HCT116 (cell line): ENCODE data around the gene HUNK. TPM values are rescaled to one million over a fixed set of nuclear protein-coding genes. Genes with fewer than 3 reads are reported as not detected.
A peak's percentile ranks its signal among the peaks of the same experiment; 100 is the strongest.

Experiments used
- ATAC-seq: fragments of 200-7000 bp; cut with Tn5 transposase; 2 replicates; pipeline ENCODE4 v1.9.1; 2020; ENCODE audit warnings: mild to moderate bottlenecking, moderate library complexity
- BruUV-seq: library from RNA; stranded (reverse); fragments of 400-500 nt; replicated peaks from 2 replicates; lab custom pipeline; 2021; lab: Mats Ljungman, UMichigan
- CTCF ChIA-PET: fragments of 300-600 bp; sonication (Branson Sonifier 250); formaldehyde crosslinking; loops from one replicate; lab custom pipeline; 2021; ENCODE audit warnings: antibody characterized with exemption; lab: Charles Lee
- POLR2A ChIA-PET: fragments of 300-600, 350-600 bp; sonication (Branson Sonifier 250); formaldehyde crosslinking; loops from one replicate; lab custom pipeline; 2021; ENCODE audit warnings: antibody characterized with exemption; lab: Charles Lee
- RAD21 ChIA-PET, 2 experiments: fragments of 300-600 bp; sonication (Branson Sonifier 250); formaldehyde crosslinking; loops; one replicate each; lab custom pipeline; 2023; ENCODE audit warnings: low total read pairs in 2 of 2; ENCODE audit not compliant: uncharacterized antibody in 2 of 2, unreplicated experiment in 2 of 2, low non-redundant PET in 1 of 2; lab: Charles Lee
- DNase-seq: peaks from one replicate; pipeline ENCODE4 v3.0.0-alpha.2; 2010; ENCODE audit warnings: low read depth, low spot score
- H2AFZ ChIP-seq: fragments of 200-600 bp; shearing (Covaris generic), sonication (generic); 2 replicates; pipeline ENCODE4 v1.6.1; 2017; ENCODE audit warnings: low read depth, mixed run types, mixed read lengths, antibody characterized with exemption, low read length; ENCODE audit not compliant: poor library complexity, severe bottlenecking
- H3K27ac ChIP-seq: 2 replicates; pipeline ENCODE4 v1.5.1; 2012; ENCODE audit warnings: low read depth, low read length
- H3K27me3 ChIP-seq: fragments of 200-600 bp; sonication (generic); 2 replicates; pipeline ENCODE4 v1.6.1; 2016; ENCODE audit warnings: mixed run types, low read length, mixed read lengths; ENCODE audit not compliant: insufficient read depth
- H3K36me3 ChIP-seq, 2 experiments: fragments of 200-500 bp in 1 of 2; fragments of 200-600 bp in 1 of 2; sonication (Bioruptor generic) in 1 of 2; sonication (generic) in 1 of 2; 2 replicates each; pipeline versions ENCODE4 v1.5.1 to v1.6.1; 2014 to 2016; ENCODE audit warnings: low read length in 2 of 2, inconsistent platforms in 1 of 2, mixed read lengths in 1 of 2, mixed run types in 1 of 2; ENCODE audit not compliant: insufficient read depth in 2 of 2, control insufficient read depth in 1 of 2
- H3K4me1 ChIP-seq, 2 experiments: fragments of 200-600 bp in 1 of 2; sonication (generic) in 1 of 2; 2 replicates each; pipeline versions ENCODE4 v1.5.1 to v1.6.1; 2012 to 2017; ENCODE audit warnings: low read length in 2 of 2, inconsistent platforms in 1 of 2, mild to moderate bottlenecking in 1 of 2, mixed read lengths in 1 of 2, mixed run types in 1 of 2, moderate library complexity in 1 of 2; ENCODE audit not compliant: insufficient read depth in 2 of 2, control insufficient read depth in 1 of 2
- H3K4me2 ChIP-seq: fragments of 200-600 bp; sonication (generic); 2 replicates; pipeline ENCODE4 v1.6.1; 2017; ENCODE audit warnings: mixed run types, low read length, mixed read lengths
- H3K4me3 ChIP-seq, 2 experiments: fragments of 200-600 bp in 1 of 2; sonication (generic) in 1 of 2; replicated peaks in 1 of 2; 2 replicates each; pipeline ENCODE4 v1.5.1; 2011 to 2016; ENCODE audit warnings: low read length in 2 of 2, control low read depth in 1 of 2, low read depth in 1 of 2, mild to moderate bottlenecking in 1 of 2, mixed read lengths in 1 of 2, mixed run types in 1 of 2
- H3K79me2 ChIP-seq: fragments of 200-600 bp; sonication (generic); 2 replicates; pipeline ENCODE4 v1.6.1; 2017; ENCODE audit warnings: mild to moderate bottlenecking, mixed run types, low read length, moderate library complexity, mixed read lengths; ENCODE audit not compliant: insufficient read depth
- H3K9ac ChIP-seq: fragments of 200-600 bp; sonication (generic); 2 replicates; pipeline ENCODE4 v1.6.1; 2016; ENCODE audit warnings: low read length, mixed read lengths
- H3K9me2 ChIP-seq: fragments of 200-600 bp; sonication (generic), shearing (Covaris generic); 2 replicates; pipeline ENCODE4 v1.6.1; 2017; ENCODE audit warnings: mixed run types, mild to moderate bottlenecking, moderate library complexity; ENCODE audit not compliant: insufficient read depth
- H3K9me3 ChIP-seq, 2 experiments: fragments of 200-500 bp in 1 of 2; fragments of 200-600 bp in 1 of 2; sonication (Bioruptor generic) in 1 of 2; sonication (generic) in 1 of 2; 2 replicates each; pipeline ENCODE4 v1.6.1; 2014 to 2017; ENCODE audit warnings: low read length in 2 of 2, mixed read lengths in 2 of 2, inconsistent platforms in 1 of 2, low read depth in 1 of 2, mild to moderate bottlenecking in 1 of 2, mixed run types in 1 of 2, moderate library complexity in 1 of 2; ENCODE audit not compliant: control insufficient read depth in 1 of 2, insufficient read depth in 1 of 2
- H4K20me1 ChIP-seq: fragments of 200-600 bp; sonication (generic), shearing (Covaris generic); 2 replicates; pipeline ENCODE4 v1.6.1; 2017; ENCODE audit warnings: mixed run types, mild to moderate bottlenecking, moderate library complexity; ENCODE audit not compliant: insufficient read depth
- JUND ChIP-seq: IDR thresholded peaks from 2 replicates; pipeline ENCODE4 v1.6.1; 2012
- POLR2A ChIP-seq: IDR thresholded peaks from 2 replicates; pipeline ENCODE4 v1.7.0; 2011; ENCODE audit warnings: borderline replicate concordance; ENCODE audit not compliant: insufficient read depth, insufficient read length; ENCODE audit errors: extremely low read depth
- TCF7L2 ChIP-seq: IDR thresholded peaks from 2 replicates; pipeline ENCODE4 v1.7.0; 2011; ENCODE audit warnings: borderline replicate concordance, inconsistent platforms; ENCODE audit not compliant: insufficient read depth, insufficient read length; ENCODE audit errors: extremely low read depth
- YY1 ChIP-seq: IDR thresholded peaks from 2 replicates; pipeline ENCODE4 v1.6.1; 2011; ENCODE audit warnings: low read length, low read depth, moderate library complexity, mild to moderate bottlenecking; ENCODE audit not compliant: insufficient replicate concordance; ENCODE audit errors: extremely low read depth
- ZFX ChIP-seq: fragments of 450-650 bp; IDR thresholded peaks from 2 replicates; pipeline ENCODE4 v1.6.1; 2017
- intact Hi-C: fragments of 100-400 bp; cut with micrococcal nuclease; formaldehyde crosslinking; loops from 2 replicates; pipeline ENCODE4 v1.10.0; 2022
- total RNA-seq: library from RNA; stranded (reverse); gene quantifications from one replicate; pipeline ENCODE4 v1.2.1, GENCODE V29; 2021; ENCODE audit not compliant: unreplicated experiment

The HUNK gene
- total RNA-seq, 1 experiment from 2014 or later = not detected

- POLR2A ChIA-PET = no interaction called here
- no peak for DNase-seq
- no peak overlapping the region for H3K4me2 ChIP-seq
- TF ChIP-seq YY1 (no peak), JUND (no peak), TCF7L2 (peak; percentile 46)
- TF ChIP-seq, all 23 proteins: peak for 1
- Histone ChIP-seq H2AFZ (no peak overlapping the region), H3K27ac (no peak overlapping the region), H4K20me1 (no peaks in the 10 kb centered on the region), H3K4me1 (no peaks in the 10 kb centered on the region), H3K9me3 (no peaks in the 10 kb centered on the region), H3K9ac (no peak overlapping the region), H3K4me3 (no peak overlapping the region), H3K79me2 (no peaks in the 10 kb centered on the region), H3K9me2 (no peaks in the 10 kb centered on the region), H3K27me3 (peaks cover 65% of the 10 kb centered on the region), H3K36me3 (no peaks in the 10 kb centered on the region)
- intact Hi-C loops = no loop called here
- ChIA-PET RAD21 (no interaction called here), CTCF (no interaction called here)
- ATAC-seq = no peak
- BruUV-seq = no TSS peak
These were observed 6.4 kb downstream of the HUNK start for GRCh38 chr21:31879241-31879650.

GRCh38 chr21:31879911-31880310, 7.1 kb downstream of the HUNK start:
- H4K20me1 ChIP-seq = no peaks in the 10 kb centered on the region
- no peak overlapping the region for H3K27ac ChIP-seq
- no peaks in the 10 kb centered on the region for H3K4me1 ChIP-seq
- no peaks in the 10 kb centered on the region for H3K36me3 ChIP-seq
- CTCF ChIA-PET = interaction anchor here (0.9 kb wide), 1 partner anchor 14 kb away, joined by 3 read pairs; no protein-coding TSS in a partner anchor
- H3K27me3 ChIP-seq = peaks cover 65% of the 10 kb centered on the region
- ATAC-seq (no peak), DNase-seq (no peak)
- RAD21 ChIA-PET = no interaction called here
- H3K79me2 ChIP-seq = no peaks in the 10 kb centered on the region
- intact Hi-C loops = no loop called here
- no peak overlapping the region for H2AFZ ChIP-seq
- no TSS peak for BruUV-seq
- no peak overlapping the region for H3K4me2 ChIP-seq
- no peak overlapping the region for H3K4me3 ChIP-seq
- no peak for TF ChIP-seq ZFX
- no peak for TF ChIP-seq POLR2A
- H3K9me2 ChIP-seq = no peaks in the 10 kb centered on the region
- POLR2A ChIA-PET = no interaction called here
- no peak overlapping the region for H3K9ac ChIP-seq
- H3K9me3 ChIP-seq = no peaks in the 10 kb centered on the region
